HG03097 (cell line): ENCODE measurements around the gene ZNF865.

Source experiments
- ATAC-seq: cut with Tn5 transposase; IDR thresholded peaks from one replicate; pipeline ENCODE4 v1.9.1; 2021; ENCODE audit not compliant: unreplicated experiment, low FRiP score

Gene ZNF865

GRCh38 chr19:55656552-55656951 is 51.1 kb downstream of the ZNF865 start:
- no peak for ATAC-seq

GRCh38 chr19:55656988-55657747 is 51.7 kb downstream of the ZNF865 start:
- no peak for ATAC-seq

GRCh38 chr19:55658846-55659459 is 53.5 kb downstream of the ZNF865 start:
- ATAC-seq = no peak

- no peak for ATAC-seq
Measured at GRCh38 chr19:55659822-55660221, 54.4 kb downstream of the ZNF865 start.

- ATAC-seq = no peak
Measured at GRCh38 chr19:55660404-55660803, 55.0 kb downstream of the ZNF865 start.

GRCh38 chr19:55660991-55661390 is 55.5 kb downstream of the ZNF865 start:
- ATAC-seq = no peak

GRCh38 chr19:55661826-55662225 is 56.4 kb downstream of the ZNF865 start:
- no peak for ATAC-seq

- ATAC-seq = no peak
Measured at GRCh38 chr19:55663846-55664536, 58.5 kb downstream of the ZNF865 start.

- ATAC-seq = no peak
Measured at GRCh38 chr19:55666343-55667005, 61.0 kb downstream of the ZNF865 start.
